Omental fat pad (tissue), 4 donors: ENCODE results near the gene COX10. TPM values are rescaled to one million over a fixed set of nuclear protein-coding genes. Genes with fewer than 3 reads are reported as not detected.
A peak's percentile ranks its signal among the peaks of the same experiment; 100 is the strongest.

Experiments
- ATAC-seq: fragments of 150-250 bp; one replicate; pipeline ENCODE4 v1.9.1; 2016; ENCODE audit warnings: mild to moderate bottlenecking, moderate library complexity; ENCODE audit not compliant: low FRiP score
- DNase-seq: peaks from one replicate; pipeline ENCODE4 v3.0.0-alpha.2; 2019; ENCODE audit warnings: low spot score
- CTCF ChIP-seq, 3 donors: fragments of 450-650 bp; IDR thresholded peaks; one replicate each; pipeline ENCODE4 v1.5.1; 2016 to 2017; ENCODE audit warnings: antibody characterized with exemption in 3 of 3, mild to moderate bottlenecking in 3 of 3, moderate library complexity in 2 of 3
- total RNA-seq, 4 donors: library from RNA; depleted of rRNA; stranded (reverse); fragments of >200 nt; gene quantifications; one replicate each; pipeline ENCODE4 v1.1.0, GENCODE V29; 2016

Gene COX10
- total RNA-seq, 4 donors from 2014 or later = 15.4 to 28.8 (median 24.8) TPM

- ATAC-seq (no peak), DNase-seq (no peak)
- no peak for TF ChIP-seq CTCF (IDR thresholded peaks at IDR 0.05)
Measured at GRCh38 chr17:14197057-14197456, 127.8 kb downstream of the COX10 start.

- ATAC-seq (no peak), DNase-seq (no peak)
- TF ChIP-seq CTCF (IDR thresholded peaks at IDR 0.05) = no peak
Measured at GRCh38 chr17:14197586-14197985, 128.3 kb downstream of the COX10 start.

- DNase-seq (no peak), ATAC-seq (no peak)
- no peak for TF ChIP-seq CTCF (IDR thresholded peaks at IDR 0.05)
Measured at GRCh38 chr17:14198013-14198412, 128.7 kb downstream of the COX10 start.

- no peak for DNase-seq
- no peak for TF ChIP-seq CTCF (IDR thresholded peaks at IDR 0.05)
Measured at GRCh38 chr17:14198575-14198974, 129.3 kb downstream of the COX10 start.

GRCh38 chr17:14199601-14200000 lies 130.3 kb downstream of the COX10 start:
- ATAC-seq = no peak
- TF ChIP-seq CTCF (IDR thresholded peaks at IDR 0.05) = no peak

More at GRCh38 chr17:14198575-14198974, 129.3 kb downstream of the COX10 start:
- no peak for ATAC-seq

GRCh38 chr17:14200354-14200753 lies 131.1 kb downstream of the COX10 start:
- no peak for TF ChIP-seq CTCF (IDR thresholded peaks at IDR 0.05)
- no peak for ATAC-seq
- no peak for DNase-seq

More at GRCh38 chr17:14199601-14200000, 130.3 kb downstream of the COX10 start:
- DNase-seq = no peak

- no peak for DNase-seq
- TF ChIP-seq CTCF (IDR thresholded peaks at IDR 0.05) = no peak
- ATAC-seq = peak; percentile 13
Measured at GRCh38 chr17:14201021-14201987, 132.0 kb downstream of the COX10 start.
